WTC11 (cell line): Measurements from ENCODE around the gene SLC27A5. TPM values are rescaled to one million over a fixed set of nuclear protein-coding genes. Genes with fewer than 3 reads are reported as not detected.

Source experiments
- AR ChIP-seq: fragments of 250-450 bp; sonication (Bioruptor Pico); IDR thresholded peaks from 2 replicates; pipeline ENCODE4 v1.9.0; 2021; ENCODE audit warnings: mild to moderate bottlenecking
- E2F5 ChIP-seq: sonication (generic); formaldehyde crosslinking; IDR thresholded peaks from 2 replicates; pipeline ENCODE4 v1.8.1; 2022; ENCODE audit warnings: mild to moderate bottlenecking, moderate library complexity, missing genetic modification reagents
- FOXJ3 ChIP-seq: sonication (generic); formaldehyde crosslinking; IDR thresholded peaks from 2 replicates; pipeline ENCODE4 v1.9.0; 2021; ENCODE audit warnings: missing genetic modification reagents, mild to moderate bottlenecking, borderline replicate concordance
- FOXP4 ChIP-seq: sonication (generic); formaldehyde crosslinking; IDR thresholded peaks from 2 replicates; pipeline ENCODE4 v1.8.0; 2022; ENCODE audit warnings: mild to moderate bottlenecking, missing genetic modification reagents
- GTF2I ChIP-seq: fragments of 250-450 bp; sonication (Bioruptor Pico); conservative IDR thresholded peaks from 2 replicates; pipeline ENCODE4 v1.4.0; 2021; ENCODE audit warnings: mild to moderate bottlenecking
- IRF2 ChIP-seq: sonication (generic); formaldehyde crosslinking; IDR thresholded peaks from 2 replicates; pipeline ENCODE4 v1.8.0; 2022; ENCODE audit warnings: low read depth, missing genetic modification reagents, borderline replicate concordance
- MXD4 ChIP-seq: fragments of 250-450 bp; sonication (Bioruptor Pico); IDR thresholded peaks from 2 replicates; pipeline ENCODE4 v1.8.0; 2021; ENCODE audit warnings: mild to moderate bottlenecking, moderate library complexity, borderline replicate concordance
- NR1H2 ChIP-seq: sonication (generic); formaldehyde crosslinking; IDR thresholded peaks from 2 replicates; pipeline ENCODE4 v1.9.0; 2021; ENCODE audit warnings: mild to moderate bottlenecking, moderate library complexity, missing genetic modification reagents
- OVOL2 ChIP-seq: fragments of 250-450 bp; sonication (Bioruptor Pico); IDR thresholded peaks from 2 replicates; pipeline ENCODE4 v1.9.0; 2021; ENCODE audit warnings: mild to moderate bottlenecking, borderline replicate concordance
- RELA ChIP-seq: sonication (generic); formaldehyde crosslinking; IDR thresholded peaks from 2 replicates; pipeline ENCODE4 v1.8.1; 2022; ENCODE audit warnings: missing genetic modification reagents, mild to moderate bottlenecking, borderline replicate concordance
- SMAD3 ChIP-seq: sonication (generic); formaldehyde crosslinking; IDR thresholded peaks from 2 replicates; pipeline ENCODE4 v1.8.0; 2022; ENCODE audit warnings: missing genetic modification reagents, mild to moderate bottlenecking, borderline replicate concordance
- SP1 ChIP-seq: sonication (generic); formaldehyde crosslinking; conservative IDR thresholded peaks from 2 replicates; pipeline ENCODE4 v1.8.1; 2022; ENCODE audit warnings: missing genetic modification reagents
- TCF7 ChIP-seq: sonication (generic); formaldehyde crosslinking; IDR thresholded peaks from 2 replicates; pipeline ENCODE4 v1.8.0; 2022; ENCODE audit warnings: mild to moderate bottlenecking, low read depth, missing genetic modification reagents, moderate library complexity
- ZBTB21 ChIP-seq: sonication (generic); formaldehyde crosslinking; IDR thresholded peaks from 2 replicates; pipeline ENCODE4 v1.8.1; 2023; ENCODE audit warnings: mild to moderate bottlenecking, missing genetic modification reagents, borderline replicate concordance
- ZNF121 ChIP-seq: sonication (generic); formaldehyde crosslinking; IDR thresholded peaks from 2 replicates; pipeline ENCODE4 v1.8.0; 2023; ENCODE audit warnings: missing genetic modification reagents
- ZNF281 ChIP-seq: sonication (generic); formaldehyde crosslinking; IDR thresholded peaks from 2 replicates; pipeline ENCODE4 v1.8.0; 2023; ENCODE audit warnings: mild to moderate bottlenecking, missing genetic modification reagents
- ZNF317 ChIP-seq: sonication (generic); formaldehyde crosslinking; IDR thresholded peaks from 2 replicates; pipeline ENCODE4 v1.8.1; 2023; ENCODE audit warnings: low read depth, mild to moderate bottlenecking, moderate library complexity, missing genetic modification reagents, borderline replicate concordance
- ZNF396 ChIP-seq: fragments of 250-450 bp; sonication (Bioruptor Pico); IDR thresholded peaks from 2 replicates; pipeline ENCODE4 v1.8.0; 2021; ENCODE audit warnings: mild to moderate bottlenecking, moderate library complexity, borderline replicate concordance
- ZNF416 ChIP-seq: fragments of 250-450 bp; sonication (Bioruptor Pico); IDR thresholded peaks from 2 replicates; pipeline ENCODE4 v1.9.0; 2021; ENCODE audit warnings: mild to moderate bottlenecking, inconsistent platforms
- ZNF425 ChIP-seq: fragments of 250-450 bp; sonication (Bioruptor Pico); conservative IDR thresholded peaks from 2 replicates; pipeline ENCODE4 v1.9.0; 2021; ENCODE audit warnings: mild to moderate bottlenecking
- total RNA-seq: library from RNA; stranded (reverse); gene quantifications from 3 replicates; pipeline ENCODE4 v1.2.3, GENCODE V29; 2021
- TF ChIP-seq, protein P1 (sequence below): sonication (generic); formaldehyde crosslinking; IDR thresholded peaks from 2 replicates; pipeline ENCODE4 v1.8.0; 2022; ENCODE audit warnings: mild to moderate bottlenecking, missing genetic modification reagents
- TF ChIP-seq, protein P2 (sequence below): sonication (generic); formaldehyde crosslinking; conservative IDR thresholded peaks from 2 replicates; pipeline ENCODE4 v1.8.1; 2022; ENCODE audit warnings: mild to moderate bottlenecking, missing genetic modification reagents
- TF ChIP-seq, protein P3 (sequence below): sonication (generic); formaldehyde crosslinking; IDR thresholded peaks from 2 replicates; pipeline ENCODE4 v1.8.1; 2023; ENCODE audit warnings: mild to moderate bottlenecking, missing genetic modification reagents, moderate library complexity

The SLC27A5 gene
- total RNA-seq, 1 experiment from 2014 or later: 21.9 TPM

DNA sequence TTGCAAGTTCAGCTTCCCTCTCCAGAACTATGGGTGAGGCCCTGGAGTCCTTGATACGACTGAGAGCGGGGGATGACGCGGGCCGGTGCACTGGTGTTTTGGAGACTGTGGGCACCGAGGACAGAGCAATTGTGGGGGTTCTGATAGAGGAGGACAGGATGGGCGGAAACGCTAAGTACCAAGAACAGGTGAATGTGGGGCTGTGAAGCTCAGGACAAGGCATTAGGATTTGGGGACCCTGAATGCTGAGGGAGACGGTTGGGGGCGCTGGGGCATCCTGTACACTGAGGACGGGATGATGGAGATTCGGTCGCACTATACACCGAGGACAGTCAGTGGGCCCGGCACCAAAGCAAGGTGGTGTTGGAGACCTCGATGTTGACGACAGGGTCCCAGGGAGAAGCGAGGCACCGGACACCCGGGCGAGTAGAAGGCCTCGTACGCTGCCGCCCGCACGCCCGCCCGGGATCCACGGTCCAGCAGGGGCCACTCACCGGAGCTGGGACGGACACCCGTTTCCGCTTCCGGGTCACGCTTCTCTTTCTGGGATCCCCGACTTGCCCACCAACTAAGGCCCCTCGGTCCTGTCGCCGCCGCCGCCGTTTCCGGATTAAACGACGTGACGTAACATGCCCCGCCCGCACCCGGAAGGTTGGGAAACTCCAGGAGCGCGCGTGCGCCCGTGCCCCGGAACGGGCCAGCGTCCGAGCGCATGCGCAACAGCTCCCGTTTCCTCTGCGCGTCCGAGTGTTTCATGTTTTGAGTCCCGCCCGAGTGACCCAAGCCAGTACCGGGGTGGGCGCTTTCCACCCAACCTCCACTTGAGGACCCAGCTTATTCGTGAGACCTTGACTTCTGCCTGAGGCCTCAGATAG is 42.9 kb upstream of the SLC27A5 start, which contains the start of gene CHMP2A (continued):
- TF ChIP-seq IRF2 (CRISPR knock-in tag): no peak
- TF ChIP-seq MXD4 (CRISPR knock-in tag): no peak
- TF ChIP-seq RELA (CRISPR knock-in tag): no peak
- TF ChIP-seq TCF7: no peak
- no peak for TF ChIP-seq ZNF121
- no peak for TF ChIP-seq FOXJ3 (CRISPR knock-in tag)
- TF ChIP-seq, protein P1, sequence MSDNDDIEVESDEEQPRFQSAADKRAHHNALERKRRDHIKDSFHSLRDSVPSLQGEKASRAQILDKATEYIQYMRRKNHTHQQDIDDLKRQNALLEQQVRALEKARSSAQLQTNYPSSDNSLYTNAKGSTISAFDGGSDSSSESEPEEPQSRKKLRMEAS: peak; percentile 72; the same call in 1 of the 2 replicates
- TF ChIP-seq, protein P2, sequence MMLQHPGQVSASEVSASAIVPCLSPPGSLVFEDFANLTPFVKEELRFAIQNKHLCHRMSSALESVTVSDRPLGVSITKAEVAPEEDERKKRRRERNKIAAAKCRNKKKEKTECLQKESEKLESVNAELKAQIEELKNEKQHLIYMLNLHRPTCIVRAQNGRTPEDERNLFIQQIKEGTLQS (CRISPR knock-in tag): peak; percentile 22; the same call in 1 of the 2 replicates
- TF ChIP-seq GTF2I (CRISPR knock-in tag): 0 out of 2 replicates have a peak, but pooled peaks have one; percentile 6
- TF ChIP-seq AR: peak; percentile 96
- TF ChIP-seq E2F5 (CRISPR knock-in tag): 0 out of 2 replicates have a peak, but pooled peaks have one; percentile 35
- TF ChIP-seq OVOL2 (CRISPR knock-in tag): no peak; the same call in 1 of the 2 replicates
- TF ChIP-seq ZNF396: no peak
- peak; percentile 88 for TF ChIP-seq SP1 (CRISPR knock-in tag)
- TF ChIP-seq, protein P3, sequence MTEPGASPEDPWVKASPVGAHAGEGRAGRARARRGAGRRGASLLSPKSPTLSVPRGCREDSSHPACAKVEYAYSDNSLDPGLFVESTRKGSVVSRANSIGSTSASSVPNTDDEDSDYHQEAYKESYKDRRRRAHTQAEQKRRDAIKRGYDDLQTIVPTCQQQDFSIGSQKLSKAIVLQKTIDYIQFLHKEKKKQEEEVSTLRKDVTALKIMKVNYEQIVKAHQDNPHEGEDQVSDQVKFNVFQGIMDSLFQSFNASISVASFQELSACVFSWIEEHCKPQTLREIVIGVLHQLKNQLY (CRISPR knock-in tag): no peak
- TF ChIP-seq ZNF317: no peak
- 0 out of 2 replicates have a peak, but pooled peaks have one; percentile 21 for TF ChIP-seq ZNF281 (CRISPR knock-in tag)
- peak; percentile 99 for TF ChIP-seq ZNF416 (CRISPR knock-in tag)
- peak; percentile 88; the same call in 1 of the 2 replicates for TF ChIP-seq SMAD3 (CRISPR knock-in tag)
- TF ChIP-seq ZNF425 (CRISPR knock-in tag): peak; percentile 27
- TF ChIP-seq NR1H2 (CRISPR knock-in tag): peak; percentile 14; the same call in 1 of the 2 replicates
- peak; percentile 95 for TF ChIP-seq ZBTB21 (CRISPR knock-in tag)
- peak; percentile 70 for TF ChIP-seq FOXP4
